COLO829 (cell line): Measurements from ENCODE around the gene RBBP8.
"Not testable (repeated sequence)": the region's sequence is repeated elsewhere in the genome, so short reads cannot be mapped to it uniquely, and the experiment has no call there.

Source experiments
- DNase-seq: peaks from one replicate; pipeline ENCODE4 v3.0.0; 2012; ENCODE audit warnings: low spot score

The RBBP8 gene

DNA sequence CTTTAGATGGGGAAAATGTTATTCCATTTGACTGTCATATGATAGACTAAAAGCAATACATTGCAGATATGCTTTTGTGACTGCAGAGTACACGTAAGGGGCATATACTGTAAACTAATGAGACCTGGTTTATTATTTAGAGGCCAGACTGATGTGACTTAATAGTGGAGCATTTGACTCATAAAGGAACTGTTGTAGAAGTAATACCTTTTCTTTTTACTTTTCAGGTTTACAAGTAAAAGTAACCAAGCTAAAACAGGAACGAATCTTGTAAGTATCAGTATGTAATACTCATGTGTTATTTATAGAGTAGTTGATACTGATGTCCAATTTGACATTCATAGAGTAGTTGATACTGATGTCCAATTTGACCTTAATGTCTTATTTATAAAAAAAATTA, 13.1 kb downstream of the RBBP8 start:
- DNase-seq, result no peak

DNA sequence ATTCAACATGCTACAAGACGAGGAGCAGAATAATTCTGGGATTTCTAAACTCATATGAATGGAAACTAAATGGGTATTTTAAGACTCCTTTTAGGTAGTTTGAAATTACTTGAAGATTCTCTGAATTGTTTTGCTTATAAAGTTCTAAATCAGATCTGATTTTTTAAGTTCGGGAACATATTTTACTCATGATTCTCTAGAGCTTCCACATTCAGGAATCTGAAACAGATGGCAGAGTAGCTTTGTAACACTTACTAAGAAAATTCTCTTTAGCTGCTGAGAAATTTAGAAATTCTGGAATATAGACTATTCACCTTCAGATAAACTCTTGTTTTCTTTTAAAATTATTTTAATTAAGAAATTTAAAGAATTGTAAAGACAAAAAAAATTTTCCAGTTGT, 13.7 kb downstream of the RBBP8 start:
- no peak for DNase-seq

DNA sequence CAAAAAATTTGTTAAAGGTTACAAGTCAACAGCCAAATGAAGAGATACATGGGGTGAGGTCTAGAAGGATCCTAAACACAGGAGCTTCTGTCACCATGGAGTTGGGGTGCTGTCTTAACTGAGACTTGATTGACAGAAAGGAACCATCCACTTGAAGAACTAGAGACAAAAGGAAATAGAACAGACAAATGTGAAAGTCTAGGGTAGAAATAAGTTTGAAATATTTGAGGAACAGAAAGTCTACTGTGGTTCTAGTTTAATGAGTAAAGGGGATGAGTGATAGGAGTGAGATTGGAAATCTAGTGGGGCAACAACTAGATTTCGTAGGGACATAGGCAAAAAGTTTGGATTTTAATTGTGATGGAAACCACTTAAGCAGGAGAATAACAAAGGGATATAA, 18.7 kb downstream of the RBBP8 start:
- no peak for DNase-seq

DNA sequence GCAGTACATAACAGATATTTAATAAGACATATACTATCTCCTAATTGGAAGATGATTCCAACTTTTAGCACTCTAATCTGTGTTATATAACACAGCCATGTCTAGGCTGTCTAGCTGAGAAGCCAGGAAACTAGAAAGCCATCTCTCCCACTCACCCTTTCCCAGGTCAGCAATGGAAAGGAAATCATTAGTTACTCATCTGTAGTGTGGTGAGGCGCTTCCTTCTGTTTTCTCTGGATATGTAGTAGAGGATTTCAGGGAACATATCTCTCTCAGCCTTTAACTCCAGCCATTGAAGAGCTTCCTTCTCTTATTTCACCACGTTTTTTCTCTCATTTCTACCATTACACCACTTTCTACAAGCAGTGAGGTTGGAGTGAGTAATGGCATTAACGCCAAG, 19.4 kb downstream of the RBBP8 start:
- DNase-seq, result no peak

DNA sequence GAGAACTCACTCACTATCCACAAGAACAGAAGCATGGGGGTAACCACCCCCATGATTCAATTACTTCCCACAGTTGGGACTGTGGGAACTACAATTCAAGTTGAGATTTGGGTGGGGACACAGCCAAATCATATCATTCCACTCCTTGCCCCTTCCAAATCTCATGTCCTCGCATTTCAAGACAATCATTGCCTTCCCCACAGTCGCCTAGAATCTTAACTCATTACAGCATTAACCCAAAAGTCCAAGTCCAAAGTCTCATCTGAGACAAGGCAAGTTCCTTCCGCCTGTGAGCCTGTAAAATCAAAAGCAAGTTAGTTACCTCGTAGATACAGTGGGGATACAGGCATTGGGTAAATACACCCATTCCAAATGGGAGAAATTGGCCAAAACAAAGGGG, 20.9 kb downstream of the RBBP8 start:
- not testable (repeated sequence) for DNase-seq

DNA sequence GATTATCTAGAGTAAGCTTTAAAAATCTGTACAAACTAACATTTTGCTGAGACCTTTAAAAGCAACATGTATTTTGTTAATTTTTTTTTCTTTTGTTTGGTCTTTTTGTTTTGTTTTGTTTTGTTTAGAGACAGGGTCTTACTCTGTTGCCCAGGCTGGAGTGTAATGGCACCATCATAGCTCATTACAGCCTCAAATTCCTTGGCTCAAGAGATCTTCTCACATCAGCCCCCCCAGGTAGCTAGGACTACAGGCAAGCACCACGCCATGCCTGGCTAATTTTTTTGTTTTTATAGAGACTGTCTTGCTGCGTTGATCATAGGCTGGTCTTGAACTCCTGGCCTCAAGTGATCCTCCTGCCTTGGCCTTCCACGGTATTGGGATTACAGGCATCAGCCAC, 23.1 kb downstream of the RBBP8 start:
- no peak for DNase-seq

DNA sequence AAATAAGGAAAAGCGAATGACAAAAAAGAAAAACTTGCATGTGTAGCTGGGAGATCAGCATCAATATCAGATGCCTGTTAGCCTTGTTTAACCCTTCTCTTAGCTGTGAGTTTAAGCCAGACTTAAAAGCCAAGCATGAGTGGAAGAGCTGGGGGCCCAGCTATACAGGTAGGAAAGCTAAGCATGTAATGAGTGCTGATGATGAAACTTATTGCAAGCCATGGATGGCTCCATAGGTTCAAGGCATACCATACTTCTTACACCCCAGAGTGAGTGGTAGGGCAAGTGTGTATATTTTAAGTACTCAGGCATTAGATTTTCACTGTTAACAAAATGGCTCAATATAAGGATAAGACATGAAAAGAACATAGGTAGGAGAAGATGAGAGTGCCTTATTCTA, 28.0 kb downstream of the RBBP8 start:
- DNase-seq, result no peak

DNA sequence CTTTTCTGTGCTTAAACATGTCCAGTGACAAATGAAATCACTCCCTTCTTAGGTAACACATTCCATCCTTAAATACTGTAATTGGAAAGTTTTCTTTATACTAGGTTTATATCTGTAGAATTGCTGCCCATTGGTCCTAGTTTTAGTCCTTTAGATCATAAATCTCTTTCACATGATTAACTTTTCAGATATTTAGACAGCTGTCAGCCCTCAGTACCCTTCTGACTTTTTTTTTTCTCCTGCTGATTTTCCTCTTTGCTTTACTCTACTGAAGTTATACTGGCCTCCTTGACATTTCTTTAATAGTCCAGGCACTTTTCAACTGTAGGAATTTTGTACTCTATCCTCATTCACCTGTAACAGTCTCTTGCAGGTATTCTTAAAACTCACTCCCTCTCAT, 28.9 kb downstream of the RBBP8 start:
- DNase-seq, result no peak

DNA sequence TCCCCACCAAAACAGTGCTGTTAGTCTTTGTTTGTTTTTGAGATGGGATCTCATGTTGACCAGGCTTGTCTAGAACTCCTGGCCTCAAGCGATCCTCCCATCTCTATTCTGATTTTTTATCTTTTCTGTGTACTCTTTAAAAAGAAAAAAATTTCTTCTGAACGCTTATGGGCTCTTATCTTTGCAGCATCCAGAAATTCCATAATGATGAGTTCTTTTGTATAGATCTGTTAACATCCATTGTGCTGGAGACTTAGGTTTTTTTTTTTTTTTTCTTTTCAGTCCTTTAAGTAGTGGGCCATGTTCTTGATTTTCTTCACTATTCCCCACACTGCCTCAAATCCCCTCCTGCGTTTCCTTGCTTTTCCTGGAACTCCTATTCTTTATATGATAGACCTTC, 31.0 kb downstream of the RBBP8 start:
- no peak for DNase-seq

DNA sequence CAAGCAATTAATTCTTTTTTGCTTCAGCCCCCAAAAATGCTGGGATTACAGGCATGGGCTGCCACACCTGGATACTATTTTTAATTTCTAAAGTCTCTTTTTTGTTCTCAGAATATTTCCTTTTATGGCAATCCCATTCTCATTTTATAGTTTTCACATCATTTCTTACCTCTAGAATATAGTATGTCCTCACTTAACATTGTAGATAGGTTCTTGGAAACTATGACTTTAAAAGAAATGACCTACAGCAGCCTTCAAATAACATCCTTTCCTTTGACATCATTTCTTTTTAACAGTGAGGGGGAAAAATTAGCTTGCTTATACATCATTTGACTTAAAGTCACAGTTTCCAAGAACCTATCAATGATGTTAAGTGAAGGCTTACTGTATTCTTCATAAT, 31.6 kb downstream of the RBBP8 start:
- no peak for DNase-seq

DNA sequence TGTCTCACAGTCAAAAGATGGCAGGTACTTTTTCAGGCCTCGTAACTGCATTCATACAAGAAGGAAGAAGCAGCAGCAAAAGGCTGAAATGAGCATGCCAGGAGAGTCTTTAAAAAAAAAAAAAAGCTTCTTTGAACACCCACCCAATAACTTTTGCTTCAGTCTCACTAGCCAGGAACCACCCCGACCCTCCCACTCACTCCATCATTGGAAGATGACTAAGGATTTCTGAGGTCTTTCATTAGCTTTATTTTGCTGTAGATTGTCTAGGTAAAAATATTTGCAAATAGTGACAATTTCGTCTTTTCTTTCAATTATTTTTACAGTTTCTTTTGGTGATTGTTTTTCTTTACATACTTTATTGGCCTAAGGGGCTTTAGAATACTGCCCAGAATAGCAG, 37.9 kb downstream of the RBBP8 start:
- no peak for DNase-seq

DNA sequence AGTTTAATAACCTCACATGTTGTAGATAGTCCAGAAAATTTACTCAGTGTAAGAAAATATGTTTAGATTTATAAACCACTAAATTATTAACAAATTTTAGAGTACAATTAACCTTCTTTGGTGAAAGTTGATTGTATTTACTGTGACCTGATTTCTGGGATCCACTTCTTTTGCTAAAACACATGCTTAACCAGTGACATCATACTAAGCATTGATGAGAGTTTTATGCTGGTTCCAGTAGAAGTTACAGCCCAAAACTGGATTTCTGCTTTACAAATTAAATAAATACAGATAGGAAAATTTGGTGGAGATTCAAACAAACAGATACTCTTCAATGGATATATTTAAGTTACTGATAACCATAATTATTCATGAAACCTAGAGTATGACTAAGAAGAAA, 40.9 kb downstream of the RBBP8 start:
- DNase-seq, result no peak

DNA sequence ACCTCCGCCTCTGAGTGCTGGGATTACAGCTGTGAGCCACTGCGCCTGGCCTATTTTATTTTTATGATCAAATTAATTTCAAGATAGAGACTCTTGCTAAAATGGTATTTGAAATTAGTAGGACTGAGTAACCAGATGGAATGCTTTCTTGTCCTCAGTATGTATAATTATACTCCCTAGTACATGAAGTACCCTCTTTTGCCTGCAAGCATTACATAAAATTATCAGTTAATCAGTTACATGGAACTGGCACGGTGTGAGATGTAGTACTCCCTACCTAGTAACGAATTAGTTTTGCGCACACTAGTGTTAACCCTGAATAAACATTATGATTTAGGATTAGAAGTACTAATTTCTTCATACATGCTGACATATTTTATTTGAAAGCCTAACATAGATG, 41.6 kb downstream of the RBBP8 start:
- DNase-seq, result no peak

DNA sequence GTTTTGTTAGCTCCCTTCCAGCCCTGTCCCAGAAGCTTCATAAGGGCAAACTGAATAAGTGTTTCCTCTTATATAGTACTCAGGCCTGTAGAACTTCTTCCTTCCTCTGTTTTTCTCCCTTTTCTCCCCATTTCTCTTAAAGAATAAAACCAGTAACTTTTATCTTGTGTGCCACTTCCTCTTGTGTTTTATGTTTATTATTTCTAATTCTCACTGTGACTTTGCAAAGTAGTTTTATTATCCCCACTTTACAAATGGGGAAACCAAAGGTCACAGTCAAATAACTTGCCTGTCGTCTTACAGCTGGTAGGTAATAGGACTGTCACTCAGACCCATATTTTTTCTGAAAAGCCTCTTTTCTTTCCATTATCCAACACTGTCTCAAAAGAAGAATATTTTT, 42.4 kb downstream of the RBBP8 start:
- no peak for DNase-seq

DNA sequence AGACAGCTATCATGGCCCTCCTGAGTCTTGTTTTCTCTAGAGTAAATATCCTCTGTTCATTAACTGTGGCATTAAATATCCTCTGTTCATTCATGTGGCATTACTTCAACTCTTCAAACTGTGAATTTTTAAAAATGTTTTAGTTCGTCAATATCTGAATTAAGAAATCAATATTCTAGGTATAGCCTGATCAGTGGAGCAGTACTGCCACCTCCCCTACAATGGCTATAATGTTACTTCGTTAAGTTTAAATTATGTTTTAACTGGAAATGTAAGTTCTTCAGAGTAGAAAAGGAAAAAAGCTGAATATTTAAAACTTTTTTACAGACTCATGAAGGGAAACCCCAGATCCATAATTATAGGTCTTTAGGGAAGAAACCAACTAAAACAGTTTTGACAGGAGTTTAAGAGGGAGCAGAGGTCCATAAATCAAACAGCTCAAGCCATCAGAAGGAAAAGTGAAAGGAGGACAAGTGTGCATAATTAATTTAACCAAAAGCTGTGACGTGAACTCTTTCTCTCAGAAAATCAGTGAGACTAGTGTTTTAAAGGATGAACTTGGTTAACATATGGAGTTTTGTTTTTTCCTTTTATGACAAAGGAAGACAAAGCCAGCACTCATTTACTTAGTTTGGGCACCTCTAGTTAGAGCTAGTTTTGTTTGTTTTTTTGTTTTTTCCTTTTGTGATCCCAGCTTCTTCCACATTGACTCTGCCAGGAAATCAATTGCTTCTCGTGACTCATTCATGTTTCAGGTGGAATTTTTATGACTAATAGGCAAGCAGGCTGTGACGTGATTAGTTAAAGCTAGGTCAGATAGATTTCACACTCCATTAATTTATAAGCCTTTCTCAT, 44.9 kb downstream of the RBBP8 start:
- peak; percentile 32 for DNase-seq

DNA sequence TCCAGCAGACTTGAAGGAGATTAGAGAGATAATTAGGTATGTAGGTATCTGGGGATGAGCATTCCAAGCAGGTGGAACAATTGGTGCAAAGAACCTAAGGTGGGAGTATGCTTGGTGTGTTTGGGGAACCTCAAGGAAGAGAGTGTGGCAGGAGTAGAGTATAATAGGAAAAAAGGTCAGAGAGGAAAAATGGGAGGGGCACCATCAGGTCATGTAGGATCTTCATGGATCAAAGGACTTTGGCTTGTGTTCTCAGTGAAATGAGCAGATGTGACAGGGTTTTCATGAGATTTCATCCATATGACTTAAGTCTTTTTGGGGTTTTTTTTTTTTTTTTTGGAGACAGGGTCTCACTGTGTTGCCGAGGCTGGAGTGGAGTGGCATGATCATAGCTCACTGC, 47.3 kb downstream of the RBBP8 start:
- no peak for DNase-seq

DNA sequence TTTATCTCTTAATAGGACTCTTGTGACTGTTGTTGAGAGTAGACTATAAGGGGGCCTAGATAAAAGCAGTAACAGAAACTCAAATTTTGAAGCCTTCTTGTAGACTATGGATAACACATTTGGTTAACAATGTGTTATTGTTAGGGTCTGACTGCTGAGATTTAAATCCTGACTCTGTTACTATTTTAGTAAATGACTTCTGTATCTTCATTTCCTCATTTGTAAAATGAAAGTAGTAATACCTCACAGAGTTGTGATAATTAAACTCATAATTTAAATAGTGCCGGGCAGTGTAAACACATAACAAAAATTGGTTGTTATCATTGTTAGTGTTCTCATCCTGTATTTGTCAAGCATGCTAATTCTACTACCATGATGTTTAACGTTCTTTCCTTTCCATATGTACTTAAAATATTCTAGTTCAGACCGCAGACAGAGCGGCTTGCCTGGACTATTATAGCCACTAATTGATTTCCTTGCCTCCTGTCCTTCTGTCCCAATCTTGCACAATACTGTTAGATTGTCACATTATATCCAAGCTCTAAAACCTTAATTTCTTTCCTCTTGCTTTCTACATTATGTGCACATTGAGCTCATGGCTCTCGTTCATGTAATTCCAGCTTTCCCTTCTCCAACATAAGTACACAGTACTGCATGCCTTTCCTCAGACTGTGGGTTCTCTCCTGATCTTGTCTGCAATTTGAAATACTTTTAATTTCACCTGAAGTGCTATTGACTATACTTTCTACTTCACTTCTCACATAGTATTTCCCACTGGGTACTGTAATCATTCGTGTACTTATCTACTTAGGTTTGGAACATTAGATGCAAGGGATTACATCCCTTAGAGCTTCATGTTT, 48.4 kb downstream of the RBBP8 start:
- no peak for DNase-seq

DNA sequence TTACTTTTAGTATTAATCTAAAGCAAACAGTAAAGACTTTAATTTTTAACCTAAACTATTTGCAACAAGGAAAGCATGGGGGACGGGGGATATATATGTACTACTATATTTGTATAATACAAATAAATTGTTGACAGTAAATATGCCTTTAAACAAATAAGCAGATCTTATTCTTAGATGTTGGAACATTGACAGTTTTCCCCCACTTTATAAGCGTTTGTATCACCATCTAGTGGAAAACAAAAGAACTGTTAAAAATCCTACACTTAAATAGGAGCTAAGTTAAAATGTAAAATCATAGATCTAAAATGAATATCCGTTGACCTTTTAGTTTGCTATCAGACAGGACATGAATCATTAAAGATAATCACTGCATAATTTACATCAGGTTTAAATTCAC, 50.0 kb downstream of the RBBP8 start:
- DNase-seq, result peak; percentile 39

DNA sequence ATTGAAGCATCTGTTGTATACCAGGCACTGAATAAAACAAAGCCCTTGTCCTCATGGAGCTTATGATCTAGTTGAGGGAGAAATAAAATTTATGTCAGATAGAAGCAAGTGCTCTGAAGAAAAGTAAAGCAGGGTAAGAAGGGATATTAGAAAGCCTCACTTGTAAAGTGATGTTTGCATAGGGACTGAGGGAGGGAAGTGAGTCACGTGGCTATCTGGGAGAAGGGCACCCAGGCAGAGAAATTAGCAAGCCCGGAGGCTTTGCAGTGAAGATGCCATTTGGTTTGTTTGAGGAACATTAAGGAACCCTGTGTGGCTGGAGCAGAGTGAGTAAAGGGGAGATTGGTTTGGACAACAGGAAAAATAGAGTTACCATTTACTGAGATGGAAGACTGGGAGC, 52.1 kb downstream of the RBBP8 start:
- DNase-seq, result no peak

DNA sequence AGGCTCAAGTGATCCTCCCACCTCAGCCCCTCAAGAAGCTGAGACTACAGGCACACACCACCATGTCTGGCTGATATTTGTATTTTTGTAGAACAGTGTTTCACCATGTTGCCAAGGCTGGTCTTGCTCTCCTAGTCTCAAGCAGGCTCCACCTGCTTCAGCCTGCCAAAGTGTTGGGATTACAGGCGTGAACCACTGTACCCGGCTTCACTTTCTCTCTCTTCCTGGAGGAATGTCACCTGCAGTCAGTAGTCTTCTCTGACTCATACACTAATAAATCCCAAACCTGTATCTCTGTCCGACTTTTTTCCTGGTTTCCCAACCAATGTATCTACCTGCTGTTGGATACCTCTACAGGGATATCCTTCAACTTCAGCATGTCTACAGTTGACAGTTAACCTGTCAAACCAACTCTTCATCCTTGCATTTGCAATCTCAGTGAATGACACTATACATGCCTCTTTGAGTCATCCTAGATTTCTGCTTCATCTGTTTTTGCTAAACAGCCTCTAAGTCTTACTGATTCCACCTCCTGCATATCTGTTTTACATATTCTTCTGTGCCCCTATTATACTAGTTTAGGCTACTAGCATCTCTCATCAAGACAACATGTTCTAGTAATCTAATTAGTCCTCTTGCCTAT, 54.5 kb downstream of the RBBP8 start:
- DNase-seq, result no peak

DNA sequence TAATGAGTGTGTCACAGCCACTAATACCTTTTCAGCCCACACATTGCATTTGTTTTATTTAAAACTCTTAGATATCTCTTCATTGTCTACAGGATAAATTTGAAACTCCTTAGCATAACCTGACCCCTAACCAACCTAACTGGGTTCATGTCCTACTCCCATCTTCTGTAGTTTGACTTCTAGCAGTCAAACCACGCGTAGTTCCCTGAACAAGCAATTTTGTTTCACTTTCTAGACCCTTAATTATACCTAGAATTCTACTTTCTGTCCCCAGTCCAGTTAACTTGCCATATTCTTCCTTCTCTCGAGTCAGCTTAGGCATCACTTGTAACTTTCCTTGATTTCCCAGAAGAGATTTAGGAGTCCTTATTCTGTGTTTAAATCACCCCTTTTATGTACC, 55.1 kb downstream of the RBBP8 start:
- DNase-seq, result no peak

DNA sequence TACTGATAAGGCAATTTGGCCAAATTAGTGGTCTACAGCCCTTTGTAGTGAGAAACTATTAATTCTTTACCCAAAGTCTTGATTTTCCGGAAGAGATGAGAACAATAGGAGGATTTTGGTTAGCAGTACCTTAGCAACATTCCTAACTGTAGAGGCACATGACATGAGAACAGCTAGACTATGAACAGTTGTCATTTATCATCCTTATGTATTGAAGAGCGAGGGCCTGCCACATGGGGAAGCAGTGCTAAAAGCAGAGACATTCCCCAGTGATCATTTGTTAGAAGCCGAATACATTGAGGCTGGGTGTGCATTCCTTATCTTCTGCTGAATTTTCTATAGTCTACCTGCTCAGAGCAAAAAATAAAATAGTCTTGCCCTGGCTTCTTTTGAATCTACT, 65.2 kb downstream of the RBBP8 start:
- DNase-seq, result no peak

DNA sequence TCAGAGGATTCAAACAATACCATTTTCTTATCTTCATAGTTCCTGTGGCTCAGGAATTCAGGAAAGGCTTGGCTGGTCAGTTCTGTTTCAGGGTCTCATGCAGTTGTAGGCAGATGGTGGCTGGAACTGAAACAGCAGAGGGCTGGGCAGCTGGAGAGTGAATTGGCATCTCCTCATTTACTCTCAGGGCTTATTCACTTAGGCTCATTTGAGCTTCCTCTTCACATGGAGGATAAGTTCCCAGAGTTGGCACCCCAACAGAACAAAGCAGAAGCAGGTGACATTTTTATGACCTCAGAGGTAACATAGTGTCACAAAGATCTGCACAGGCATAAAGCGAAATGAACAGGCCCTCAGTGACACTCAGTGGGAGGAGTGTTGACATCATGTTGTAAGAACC, 66.1 kb downstream of the RBBP8 start:
- no peak for DNase-seq
